Peyer's patch (tissue), 4 donors: Measurements from ENCODE around the gene PNMA8C. TPM values are rescaled to one million over a fixed set of nuclear protein-coding genes. Genes with fewer than 3 reads are reported as not detected.

Experiments used
- DNase-seq, 3 donors: peaks; one replicate each; pipeline ENCODE4 v3.0.0-alpha.2; 2017 to 2019
- H3K27ac ChIP-seq, 4 donors: fragments of 200-600 bp; sonication (generic); one replicate each; pipeline ENCODE4 v1.5.1; 2016 to 2019
- H3K27me3 ChIP-seq, 2 donors: fragments of 200-600 bp; sonication (generic); one replicate each; pipeline ENCODE4 v1.5.1; 2019
- H3K36me3 ChIP-seq, 3 donors: fragments of 200-600 bp; sonication (generic); one replicate each; pipeline ENCODE4 v1.5.1; 2016 to 2019
- H3K4me1 ChIP-seq, 4 donors: fragments of 200-600 bp; sonication (generic); one replicate each; pipeline ENCODE4 v1.5.1; 2016 to 2019
- H3K4me3 ChIP-seq, 4 donors: fragments of 200-600 bp; sonication (generic); 1 replicate in 3 of 4; 2 replicates in 1 of 4; pipeline ENCODE4 v1.5.1; 2016 to 2019; ENCODE audit warnings: mild to moderate bottlenecking in 1 of 4
- H3K9me3 ChIP-seq, 4 donors: fragments of 200-600 bp; sonication (generic); one replicate each; pipeline ENCODE4 v1.5.1; 2016 to 2019; ENCODE audit warnings: mild to moderate bottlenecking in 1 of 4
- CTCF ChIP-seq, 6 experiments: fragments of 450-650 bp in 4 of 6; fragments of 200-600 bp in 2 of 6; sonication (generic) in 1 of 6; IDR thresholded peaks; one replicate each; pipeline ENCODE4 v1.5.1; 2017 to 2019; ENCODE audit warnings: antibody characterized with exemption in 6 of 6, mild to moderate bottlenecking in 3 of 6, moderate library complexity in 1 of 6
- POLR2A ChIP-seq, 2 donors: fragments of 450-650 bp; IDR thresholded peaks; one replicate each; pipeline ENCODE4 v1.5.1; 2017; ENCODE audit warnings: antibody characterized with exemption in 2 of 2, mild to moderate bottlenecking in 2 of 2, moderate library complexity in 2 of 2
- total RNA-seq, 4 donors: library from RNA; depleted of rRNA; stranded (reverse); fragments of >200 nt; gene quantifications; one replicate each; pipeline ENCODE4 v1.1.0, GENCODE V29; 2016

The PNMA8C gene
- total RNA-seq, 4 donors from 2014 or later, result not detected

- Histone ChIP-seq H3K4me3 (no peak overlapping the region), H3K36me3 (no peaks in the 10 kb centered on the region), H3K4me1 (no peaks in the 10 kb centered on the region), H3K27ac (no peak overlapping the region), H3K9me3 (no peaks in the 10 kb centered on the region), H3K27me3 (no peaks in the 10 kb centered on the region)
- no peak for DNase-seq
- no peak for TF ChIP-seq CTCF (IDR thresholded peaks at IDR 0.05)
- TF ChIP-seq POLR2A (IDR thresholded peaks at IDR 0.05), result no peak
These were observed 23.4 kb upstream of the PNMA8C start for GRCh38 chr19:46452186-46452585.

GRCh38 chr19:46451352-46451751 lies 22.6 kb upstream of the PNMA8C start:
- no peak for DNase-seq

GRCh38 chr19:46450737-46451136 lies 22.0 kb upstream of the PNMA8C start:
- no peaks in the 10 kb centered on the region for H3K4me1 ChIP-seq

More at GRCh38 chr19:46451352-46451751, 22.6 kb upstream of the PNMA8C start:
- no peaks in the 10 kb centered on the region for H3K36me3 ChIP-seq
- no peaks in the 10 kb centered on the region for H3K4me1 ChIP-seq
- TF ChIP-seq POLR2A (IDR thresholded peaks at IDR 0.05), result no peak
- no peak for TF ChIP-seq CTCF (IDR thresholded peaks at IDR 0.05)
- H3K4me3 ChIP-seq, result no peak overlapping the region
- no peaks in the 10 kb centered on the region for H3K9me3 ChIP-seq
- no peaks in the 10 kb centered on the region for H3K27me3 ChIP-seq
- no peak overlapping the region for H3K27ac ChIP-seq

GRCh38 chr19:46449228-46449627 lies 20.5 kb upstream of the PNMA8C start:
- no peak for TF ChIP-seq CTCF (IDR thresholded peaks at IDR 0.05)
- no peak for TF ChIP-seq POLR2A (IDR thresholded peaks at IDR 0.05)
- Histone ChIP-seq H3K4me1 (no peaks in the 10 kb centered on the region), H3K4me3 (no peak overlapping the region), H3K9me3 (no peaks in the 10 kb centered on the region), H3K36me3 (no peaks in the 10 kb centered on the region), H3K27me3 (no peaks in the 10 kb centered on the region), H3K27ac (no peak overlapping the region)
- DNase-seq, result no peak

More at GRCh38 chr19:46450737-46451136, 22.0 kb upstream of the PNMA8C start:
- Histone ChIP-seq H3K27ac (no peak overlapping the region), H3K27me3 (no peaks in the 10 kb centered on the region), H3K36me3 (no peaks in the 10 kb centered on the region), H3K9me3 (no peaks in the 10 kb centered on the region), H3K4me3 (no peak overlapping the region)
- no peak for DNase-seq
- no peak for TF ChIP-seq POLR2A (IDR thresholded peaks at IDR 0.05)
- TF ChIP-seq CTCF (IDR thresholded peaks at IDR 0.05), result no peak

- no peaks in the 10 kb centered on the region for H3K36me3 ChIP-seq
- H3K9me3 ChIP-seq, result no peaks in the 10 kb centered on the region
- TF ChIP-seq CTCF (IDR thresholded peaks at IDR 0.05) (no peak), POLR2A (IDR thresholded peaks at IDR 0.05) (no peak)
- H3K4me1 ChIP-seq, result no peaks in the 10 kb centered on the region
- H3K27me3 ChIP-seq, result no peaks in the 10 kb centered on the region
- DNase-seq, result no peak
- H3K4me3 ChIP-seq, result no peak overlapping the region
- H3K27ac ChIP-seq, result no peak overlapping the region
These were observed 19.9 kb upstream of the PNMA8C start for GRCh38 chr19:46448601-46449000.

- no peak overlapping the region for H3K27ac ChIP-seq
These were observed 19.1 kb upstream of the PNMA8C start for GRCh38 chr19:46447824-46448223.

More at GRCh38 chr19:46447824-46448223, 19.1 kb upstream of the PNMA8C start:
- H3K27me3 ChIP-seq, result no peaks in the 10 kb centered on the region
- no peak for DNase-seq
- TF ChIP-seq POLR2A (IDR thresholded peaks at IDR 0.05) (no peak), CTCF (IDR thresholded peaks at IDR 0.05) (no peak)
- H3K4me3 ChIP-seq, result no peak overlapping the region
- H3K4me1 ChIP-seq, result no peaks in the 10 kb centered on the region
- no peaks in the 10 kb centered on the region for H3K36me3 ChIP-seq
- H3K9me3 ChIP-seq, result no peaks in the 10 kb centered on the region
